B cell (primary cell): ENCODE results near the gene BTF3L4.

Experiments
- CTCF ChIP-seq: fragments of 200-600 bp; IDR thresholded peaks from one replicate; pipeline ENCODE4 v1.8.0; 2022; ENCODE audit warnings: antibody characterized with exemption, mild to moderate bottlenecking
- EZH2 ChIP-seq: IDR thresholded peaks from 2 replicates; pipeline ENCODE4 v1.6.1; 2012; ENCODE audit warnings: borderline replicate concordance, low read depth, mild to moderate bottlenecking, moderate library complexity, low read length; ENCODE audit not compliant: insufficient read depth, poor library complexity, severe bottlenecking

- no peak for TF ChIP-seq CTCF
- no peak for TF ChIP-seq EZH2
Measured at GRCh38 chr1:52112489-52112888, 56.4 kb downstream of the BTF3L4 start.
